H1 (cell line): ENCODE data around the gene HMGB1. TPM values are rescaled to one million over a fixed set of nuclear protein-coding genes. Genes with fewer than 3 reads are reported as not detected.

Experiments used
- BCL11A ChIP-seq, 2 experiments: IDR thresholded peaks; one replicate each; pipeline ENCODE4 v1.6.1; 2011; ENCODE audit warnings: low read depth in 2 of 2, low read length in 2 of 2, mild to moderate bottlenecking in 2 of 2
- CTBP2 ChIP-seq: IDR thresholded peaks from 2 replicates; pipeline ENCODE4 v1.7.0; 2011; ENCODE audit warnings: borderline replicate concordance, mild to moderate bottlenecking, moderate library complexity, mixed read lengths, low read length; ENCODE audit not compliant: insufficient read depth, insufficient read length
- HDAC6 ChIP-seq: IDR thresholded peaks from one replicate; pipeline ENCODE4 v1.7.1; 2012; ENCODE audit warnings: low read depth, mild to moderate bottlenecking, inconsistent platforms, low read length, moderate library complexity
- RAD21 ChIP-seq, 2 experiments: IDR thresholded peaks in 1 of 2; conservative IDR thresholded peaks in 1 of 2; 2 replicates each; pipeline ENCODE4 v1.6.1; 2011; ENCODE audit warnings: low read depth in 2 of 2, low read length in 2 of 2, improper control_type of control experiment in 1 of 2, inconsistent platforms in 1 of 2, mild to moderate bottlenecking in 1 of 2, moderate library complexity in 1 of 2
- RNF2 ChIP-seq: fragments of 200-900, 300-1000 bp; sonication (generic); IDR thresholded peaks from 2 replicates; pipeline ENCODE4 v1.7.1; 2016; ENCODE audit warnings: borderline replicate concordance, low read depth, mild to moderate bottlenecking, antibody characterized with exemption, low read length; ENCODE audit not compliant: poor library complexity, severe bottlenecking; ENCODE audit errors: missing control alignments
- RXRA ChIP-seq: IDR thresholded peaks from 2 replicates; pipeline ENCODE4 v1.6.1; 2011; ENCODE audit warnings: low read depth, mild to moderate bottlenecking, low read length, moderate library complexity; ENCODE audit not compliant: insufficient read depth
- TCF12 ChIP-seq: IDR thresholded peaks from 2 replicates; pipeline ENCODE4 v1.6.1; 2011; ENCODE audit warnings: low read depth, mild to moderate bottlenecking, low read length
- polyA plus RNA-seq, 7 experiments: library from polyadenylated mRNA; depleted of rRNA in 3 of 7; stranded (reverse) in 5 of 7; unstranded in 2 of 7; fragments of >200 nt in 5 of 7; fragments of 200-250 nt in 2 of 7; gene quantifications; 1 replicate in 5 of 7; 2 replicates in 1 of 7; 4 replicates in 1 of 7; pipeline versions ENCODE4 v1.2.1 to v1.2.3, GENCODE V29; 2011 to 2013; ENCODE audit warnings: missing spikeins in 2 of 7, mixed read lengths in 2 of 7
- total RNA-seq: library from RNA; stranded (reverse); fragmentation: NEBNext Ultra II Directional; extraction: Animal tissue kit (Norgen Biotek cat#: 25700); gene quantifications from 2 replicates; pipeline ENCODE4 v1.2.1, GENCODE V29; 2021
- TF ChIP-seq, protein P1 (sequence below): IDR thresholded peaks from 2 replicates; pipeline ENCODE4 v1.6.1; 2012; ENCODE audit warnings: inconsistent platforms

HMGB1 gene
- total and polyA plus RNA-seq, 2 of the 8 experiments (the other 6 are each of a cell fraction or from before 2014, with no cell fraction given), result 123 to 776 TPM

DNA sequence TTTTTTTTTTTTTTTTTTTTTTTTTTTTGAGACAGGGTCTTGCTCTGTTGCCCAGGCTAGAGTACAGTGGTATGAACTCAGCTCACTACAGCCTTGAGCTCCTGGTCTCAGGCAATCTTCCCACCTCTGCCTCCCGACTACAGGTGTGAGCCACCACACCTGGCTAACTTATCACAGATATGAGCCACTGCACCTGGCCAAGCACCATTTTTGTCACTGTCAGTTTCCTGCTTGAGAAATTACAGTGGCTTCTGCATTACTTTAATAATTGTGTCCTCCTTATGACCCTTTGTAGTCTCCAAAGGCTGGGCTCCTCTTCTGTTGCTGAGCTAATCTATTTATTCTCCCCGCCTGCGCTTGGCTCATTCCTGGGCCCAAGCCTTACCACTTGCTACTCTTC lies 27.4 kb downstream of the HMGB1 start (continued):
- TF ChIP-seq HDAC6 (no peak), RNF2 (no peak), TCF12 (no peak), BCL11A (IDR thresholded peaks at IDR 0.05; ENCODE audit: low read depth in 2 of 2, low read length in 2 of 2) (no peak), RAD21 (IDR thresholded peaks at IDR 0.05 in 1 of 2, conservative IDR thresholded peaks at IDR 0.05 in 1 of 2; ENCODE audit: low read depth in 2 of 2, low read length in 2 of 2) (no peak), CTBP2 (no peak), RXRA (no peak)
- TF ChIP-seq, protein P1, sequence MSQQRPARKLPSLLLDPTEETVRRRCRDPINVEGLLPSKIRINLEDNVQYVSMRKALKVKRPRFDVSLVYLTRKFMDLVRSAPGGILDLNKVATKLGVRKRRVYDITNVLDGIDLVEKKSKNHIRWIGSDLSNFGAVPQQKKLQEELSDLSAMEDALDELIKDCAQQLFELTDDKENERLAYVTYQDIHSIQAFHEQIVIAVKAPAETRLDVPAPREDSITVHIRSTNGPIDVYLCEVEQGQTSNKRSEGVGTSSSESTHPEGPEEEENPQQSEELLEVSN, result no peak
